HEK293T (cell line): Measurements from ENCODE around the gene SHROOM1.

ENCODE experiments used
- BHLHE40 ChIP-seq: fragments of 450-650 bp; IDR thresholded peaks from 2 replicates; pipeline ENCODE4 v1.6.1; 2016; ENCODE audit warnings: mild to moderate bottlenecking, moderate library complexity, borderline replicate concordance
- L3MBTL2 ChIP-seq: fragments of 450-650 bp; conservative IDR thresholded peaks from 2 replicates; pipeline ENCODE4 v1.6.1; 2016; ENCODE audit warnings: mild to moderate bottlenecking
- LEF1 ChIP-seq: fragments of 450-650 bp; IDR thresholded peaks from 2 replicates; pipeline ENCODE4 v1.6.1; 2017; ENCODE audit warnings: mild to moderate bottlenecking, borderline replicate concordance
- PKNOX1 ChIP-seq: fragments of 450-650 bp; IDR thresholded peaks from 2 replicates; pipeline ENCODE4 v1.6.1; 2016

- no peak for TF ChIP-seq BHLHE40
- no peak for TF ChIP-seq PKNOX1
- no peak for TF ChIP-seq L3MBTL2
- no peak for TF ChIP-seq LEF1
These were observed 18.9 kb upstream of the SHROOM1 start for GRCh38 chr5:132849347-132849746.
